Smooth muscle cell (in vitro differentiated cells): Measurements from ENCODE around the gene MON1B. TPM values are rescaled to one million over a fixed set of nuclear protein-coding genes. Genes with fewer than 3 reads are reported as not detected.

Experiments
- DNase-seq: peaks from one replicate; lab custom pipeline; 2025; ENCODE audit not compliant: unreplicated experiment; lab: John Stamatoyannopoulos, UW
- H2AFZ ChIP-seq: fragments of 200-600 bp; sonication (generic); 2 replicates; pipeline ENCODE4 v1.6.0; 2016; ENCODE audit warnings: antibody characterized with exemption, low read depth, mild to moderate bottlenecking
- H3F3A ChIP-seq: fragments of 200-600 bp; sonication (generic); 2 replicates; pipeline ENCODE4 v1.6.0; 2017; ENCODE audit warnings: antibody characterized with exemption, low read depth
- H3K27ac ChIP-seq: fragments of 200-600 bp; sonication (generic); 2 replicates; pipeline ENCODE4 v1.5.1; 2016; ENCODE audit warnings: low read depth, mild to moderate bottlenecking
- H3K27me3 ChIP-seq: fragments of 200-600 bp; sonication (generic); 2 replicates; pipeline ENCODE4 v1.6.1; 2016; ENCODE audit warnings: low read depth, mild to moderate bottlenecking
- H3K36me3 ChIP-seq: fragments of 200-600 bp; sonication (generic); 2 replicates; pipeline ENCODE4 v1.5.1; 2016; ENCODE audit warnings: low read depth
- H3K4me1 ChIP-seq: fragments of 200-600 bp; sonication (generic); 2 replicates; pipeline ENCODE4 v1.5.1; 2016; ENCODE audit warnings: low read depth
- H3K4me2 ChIP-seq: fragments of 200-600 bp; sonication (generic); 2 replicates; pipeline ENCODE4 v1.6.0; 2016; ENCODE audit warnings: mild to moderate bottlenecking
- H3K4me3 ChIP-seq: fragments of 200-600 bp; sonication (generic); 2 replicates; pipeline ENCODE4 v1.5.1; 2016; ENCODE audit warnings: mild to moderate bottlenecking
- H3K79me2 ChIP-seq: fragments of 200-600 bp; sonication (generic); 2 replicates; pipeline ENCODE4 v1.6.0; 2016; ENCODE audit warnings: low read depth, mild to moderate bottlenecking
- H3K9ac ChIP-seq: fragments of 200-600 bp; sonication (generic); 2 replicates; pipeline ENCODE4 v1.6.0; 2016; ENCODE audit warnings: low read depth
- H3K9me3 ChIP-seq: fragments of 200-600 bp; sonication (generic); replicated peaks from 2 replicates; pipeline ENCODE4 v1.5.1; 2016; ENCODE audit warnings: low read depth
- H4K20me1 ChIP-seq: fragments of 200-600 bp; sonication (generic); 2 replicates; pipeline ENCODE4 v1.6.0; 2016; ENCODE audit warnings: low read depth
- whole genome bisulfite sequencing: methylation state at CpG from one replicate; pipeline ENCODE4 v1.1.7; 2016; ENCODE audit warnings: low lambda C conversion rate; 5-methylcytosine and 5-hydroxymethylcytosine counted together
- polyA plus RNA-seq: library from polyadenylated mRNA; unstranded; fragments of >200 nt; fragmentation: Nextera tagmentation; extraction: Ambion mirVana; gene quantifications from 2 replicates; pipeline ENCODE4 v1.2.1, GENCODE V29; 2016
- total RNA-seq: library from RNA; depleted of rRNA; stranded (reverse); fragments of >200 nt; gene quantifications from 2 replicates; pipeline ENCODE4 v1.2.3, GENCODE V29; 2014
- TF ChIP-seq, protein P1 (sequence below): fragments of 200-600 bp; sonication (generic); IDR thresholded peaks from 2 replicates; pipeline ENCODE4 v1.5.1; 2017; ENCODE audit warnings: borderline replicate concordance, mild to moderate bottlenecking, antibody characterized with exemption; ENCODE audit not compliant: insufficient read depth, poor library complexity, severe bottlenecking

MON1B gene
- total and polyA plus RNA-seq, 2 experiments from 2014 or later = 8.0 to 20.9 TPM

DNA sequence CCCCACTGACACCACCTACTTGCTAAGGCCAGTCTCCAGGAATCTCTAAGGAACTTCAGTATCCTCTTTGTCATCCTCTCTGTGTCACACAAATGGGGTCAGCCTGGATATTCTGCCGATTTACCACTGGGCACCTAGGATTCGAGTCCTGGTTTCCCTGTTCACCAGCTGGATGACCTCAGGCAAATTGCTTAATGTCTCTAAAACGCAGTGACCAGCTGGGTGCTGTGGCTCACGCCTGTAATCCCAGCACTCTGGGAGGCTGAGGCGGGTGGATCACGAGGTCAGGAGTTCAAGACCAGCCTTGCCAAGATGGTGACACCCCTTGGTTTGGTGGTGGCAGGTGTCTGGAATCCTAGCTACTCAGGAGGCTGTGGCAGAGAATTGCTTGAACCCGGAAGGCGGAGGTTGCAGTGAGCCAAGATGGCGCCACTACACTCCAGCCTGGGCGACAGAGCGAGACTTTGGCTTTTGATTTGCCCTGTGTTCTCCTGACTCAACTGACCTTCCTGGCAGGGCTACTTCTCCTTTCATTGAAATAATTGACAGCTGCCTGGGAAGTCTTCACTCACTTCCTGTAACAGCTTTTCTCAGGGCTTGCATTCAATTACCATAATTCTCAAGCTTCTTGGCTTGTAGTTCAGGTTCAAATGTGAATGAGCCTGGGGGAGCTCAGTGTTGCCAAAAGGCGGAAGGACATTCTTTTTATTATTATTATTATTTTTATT is 23.6 kb downstream of the MON1B start:
- H4K20me1 ChIP-seq = no peaks in the 10 kb centered on the region
- H3K79me2 ChIP-seq = no peaks in the 10 kb centered on the region
- no peaks in the 10 kb centered on the region for H3K4me1 ChIP-seq
- no peak overlapping the region for H3K4me2 ChIP-seq
- H3K9me3 ChIP-seq = no peaks in the 10 kb centered on the region
- peaks cover 7% of the 10 kb centered on the region for H3F3A ChIP-seq
- TF ChIP-seq, protein P1, sequence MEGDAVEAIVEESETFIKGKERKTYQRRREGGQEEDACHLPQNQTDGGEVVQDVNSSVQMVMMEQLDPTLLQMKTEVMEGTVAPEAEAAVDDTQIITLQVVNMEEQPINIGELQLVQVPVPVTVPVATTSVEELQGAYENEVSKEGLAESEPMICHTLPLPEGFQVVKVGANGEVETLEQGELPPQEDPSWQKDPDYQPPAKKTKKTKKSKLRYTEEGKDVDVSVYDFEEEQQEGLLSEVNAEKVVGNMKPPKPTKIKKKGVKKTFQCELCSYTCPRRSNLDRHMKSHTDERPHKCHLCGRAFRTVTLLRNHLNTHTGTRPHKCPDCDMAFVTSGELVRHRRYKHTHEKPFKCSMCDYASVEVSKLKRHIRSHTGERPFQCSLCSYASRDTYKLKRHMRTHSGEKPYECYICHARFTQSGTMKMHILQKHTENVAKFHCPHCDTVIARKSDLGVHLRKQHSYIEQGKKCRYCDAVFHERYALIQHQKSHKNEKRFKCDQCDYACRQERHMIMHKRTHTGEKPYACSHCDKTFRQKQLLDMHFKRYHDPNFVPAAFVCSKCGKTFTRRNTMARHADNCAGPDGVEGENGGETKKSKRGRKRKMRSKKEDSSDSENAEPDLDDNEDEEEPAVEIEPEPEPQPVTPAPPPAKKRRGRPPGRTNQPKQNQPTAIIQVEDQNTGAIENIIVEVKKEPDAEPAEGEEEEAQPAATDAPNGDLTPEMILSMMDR = no peak
- no peaks in the 10 kb centered on the region for H3K27me3 ChIP-seq
- 85% methylated on average over 12 of the region's 12 CpGs for WGBS
- no peak overlapping the region for H3K4me3 ChIP-seq
- H3K9ac ChIP-seq = no peak overlapping the region
- H3K27ac ChIP-seq = no peak overlapping the region
- DNase-seq = no peak
- no peak overlapping the region for H2AFZ ChIP-seq
- H3K36me3 ChIP-seq = no peaks in the 10 kb centered on the region

DNA sequence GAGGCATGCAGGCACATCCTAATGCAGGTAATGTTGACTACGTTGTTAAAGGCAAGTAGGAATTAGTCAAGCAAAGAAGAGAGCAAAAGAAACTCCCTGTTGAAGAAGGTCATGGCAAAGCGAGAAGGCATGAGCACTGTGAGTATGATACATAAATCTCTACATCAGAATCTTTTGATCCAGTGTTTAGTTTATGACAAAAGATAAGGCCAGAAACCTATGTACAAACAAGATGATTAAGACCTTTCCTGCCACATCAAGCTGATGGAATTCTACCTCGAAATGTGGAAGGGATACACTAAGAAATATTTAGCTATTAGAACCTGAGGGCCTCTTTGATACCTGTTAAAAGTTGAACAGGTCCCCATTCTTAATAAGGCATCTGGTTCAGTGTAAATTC is 28.4 kb downstream of the MON1B start:
- no peaks in the 10 kb centered on the region for H3K27me3 ChIP-seq
- H3K4me2 ChIP-seq = no peak overlapping the region
- no peaks in the 10 kb centered on the region for H3K79me2 ChIP-seq
- H3K4me3 ChIP-seq = no peak overlapping the region
- no peak overlapping the region for H2AFZ ChIP-seq
- H3K27ac ChIP-seq = no peak overlapping the region
- DNase-seq = no peak
- H3K36me3 ChIP-seq = no peaks in the 10 kb centered on the region
- no peaks in the 10 kb centered on the region for H3K9me3 ChIP-seq
- WGBS = 78% methylated on average over 3 of the region's 3 CpGs
- H3K9ac ChIP-seq = no peak overlapping the region
- H3K4me1 ChIP-seq = no peaks in the 10 kb centered on the region
- H3F3A ChIP-seq = no peaks in the 10 kb centered on the region
- TF ChIP-seq, protein P1 = no peak
- no peaks in the 10 kb centered on the region for H4K20me1 ChIP-seq

DNA sequence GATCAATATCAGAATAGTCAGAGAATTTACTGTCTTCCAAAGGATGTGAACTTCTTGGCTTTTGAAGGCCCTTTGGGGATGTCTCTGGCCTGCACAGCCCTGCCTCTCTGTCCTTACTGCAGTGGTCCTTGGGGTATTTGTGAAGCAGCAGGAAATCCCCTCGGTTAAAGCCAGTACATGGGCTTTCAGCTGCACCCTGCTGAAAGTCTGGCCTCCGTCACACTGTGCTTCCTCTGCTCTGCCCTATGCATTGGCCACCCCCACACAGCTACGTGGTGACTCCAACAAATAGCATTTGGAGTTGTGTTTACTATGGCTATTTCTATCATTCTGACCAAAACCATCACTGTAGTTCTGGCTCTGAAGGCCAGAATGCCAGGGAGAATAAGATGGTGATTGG is 29.4 kb downstream of the MON1B start:
- no peak overlapping the region for H2AFZ ChIP-seq
- 43% methylated on average over 3 of the region's 3 CpGs for WGBS
- H3K79me2 ChIP-seq = no peaks in the 10 kb centered on the region
- no peak overlapping the region for H3K9ac ChIP-seq
- H3K9me3 ChIP-seq = no peaks in the 10 kb centered on the region
- no peak overlapping the region for H3K4me2 ChIP-seq
- H3K4me3 ChIP-seq = no peak overlapping the region
- no peaks in the 10 kb centered on the region for H3K36me3 ChIP-seq
- DNase-seq = no peak
- TF ChIP-seq, protein P1 = no peak
- H3K4me1 ChIP-seq = no peaks in the 10 kb centered on the region
- no peaks in the 10 kb centered on the region for H3F3A ChIP-seq
- H3K27me3 ChIP-seq = no peaks in the 10 kb centered on the region
- no peaks in the 10 kb centered on the region for H4K20me1 ChIP-seq
- H3K27ac ChIP-seq = no peak overlapping the region

DNA sequence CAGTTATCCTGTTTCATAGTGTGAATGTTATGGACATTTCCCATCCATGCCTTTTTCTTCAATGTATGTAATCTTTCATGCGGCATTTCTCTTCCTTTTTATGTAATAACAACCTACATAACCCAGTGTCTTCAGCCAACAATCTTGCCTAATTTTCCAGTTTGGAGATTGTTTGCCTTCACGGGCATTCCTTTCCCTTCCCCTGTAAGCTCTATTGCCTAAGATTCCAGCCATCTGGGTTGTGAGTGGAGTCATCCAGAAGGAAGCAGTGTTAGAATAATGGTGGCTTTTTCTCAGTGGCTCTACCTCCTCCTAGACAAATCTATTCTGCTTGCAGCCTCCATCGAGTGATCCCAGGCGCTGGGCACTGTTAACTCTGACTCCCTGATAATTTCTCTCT is 30.5 kb downstream of the MON1B start:
- Histone ChIP-seq H3K27ac (no peak overlapping the region), H3K4me2 (no peak overlapping the region), H3K9ac (no peak overlapping the region), H3K4me1 (no peaks in the 10 kb centered on the region), H3K27me3 (no peaks in the 10 kb centered on the region), H3F3A (no peaks in the 10 kb centered on the region), H3K79me2 (no peaks in the 10 kb centered on the region), H2AFZ (no peak overlapping the region), H3K36me3 (no peaks in the 10 kb centered on the region), H4K20me1 (no peaks in the 10 kb centered on the region), H3K4me3 (no peak overlapping the region), H3K9me3 (no peaks in the 10 kb centered on the region)
- DNase-seq = no peak
- TF ChIP-seq, protein P1 = no peak
- 85% methylated on average over 4 of the region's 4 CpGs for WGBS
